PC-3 (cell line): Measurements from ENCODE around the gene ATP13A5.

Experiments used
- EZH2 ChIP-seq: fragments of 300-600 bp; sonication (generic); IDR thresholded peaks from one replicate; pipeline ENCODE4 v1.6.1; 2017; ENCODE audit warnings: antibody characterized with exemption, mild to moderate bottlenecking, low read length; ENCODE audit not compliant: unreplicated experiment
- TF ChIP-seq, protein P1 (sequence below): fragments of 300-600 bp; sonication (generic); conservative IDR thresholded peaks from 2 replicates; pipeline ENCODE4 v1.5.1; 2017; ENCODE audit warnings: antibody characterized with exemption, low read depth, mild to moderate bottlenecking, low read length

DNA sequence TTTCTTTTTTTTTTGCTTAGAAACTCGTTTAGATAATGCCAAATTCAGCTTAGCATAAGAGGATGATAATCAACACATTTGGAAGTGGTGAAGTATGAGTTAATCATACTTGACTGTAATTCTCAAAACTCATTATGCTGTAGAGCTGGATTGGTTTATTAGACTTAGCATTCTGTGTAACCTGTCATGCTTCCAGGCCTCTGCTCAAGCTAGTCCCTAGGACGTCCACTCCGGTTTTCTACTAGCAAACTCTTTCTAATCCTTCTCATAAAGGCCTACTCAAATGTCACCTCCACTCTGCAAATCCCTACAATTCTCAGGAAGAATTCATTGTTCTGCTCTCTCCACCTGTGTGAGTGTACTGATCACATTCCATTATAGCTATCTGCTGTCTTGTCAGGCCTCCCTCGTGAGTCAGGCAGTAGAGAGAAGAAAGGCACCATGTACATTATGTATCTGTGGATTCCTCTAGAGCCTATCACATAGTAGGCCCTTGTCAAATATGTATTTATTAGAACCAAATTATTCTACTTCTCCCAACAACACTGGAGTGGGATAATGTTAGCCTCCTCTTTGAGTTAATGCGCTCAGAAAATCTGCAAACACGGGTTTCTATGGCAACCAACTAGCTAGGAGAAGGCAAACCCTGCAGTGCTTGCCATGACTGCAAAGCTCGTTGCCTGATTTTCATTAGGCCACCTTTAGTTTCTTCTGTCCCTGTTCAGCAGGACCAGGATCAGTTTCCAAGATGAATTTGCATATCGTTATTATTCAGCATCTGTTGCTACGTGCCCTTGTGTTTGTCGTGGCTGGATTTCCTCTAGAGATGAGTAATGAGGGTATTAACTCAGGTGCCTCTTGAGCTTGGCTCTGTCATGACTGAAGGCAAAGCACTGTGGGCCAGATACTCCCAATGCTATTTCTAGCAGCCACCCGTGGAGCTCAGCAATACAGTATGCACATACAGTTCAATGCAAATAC, 30.7 kb downstream of the ATP13A5 start:
- TF ChIP-seq, protein P1, sequence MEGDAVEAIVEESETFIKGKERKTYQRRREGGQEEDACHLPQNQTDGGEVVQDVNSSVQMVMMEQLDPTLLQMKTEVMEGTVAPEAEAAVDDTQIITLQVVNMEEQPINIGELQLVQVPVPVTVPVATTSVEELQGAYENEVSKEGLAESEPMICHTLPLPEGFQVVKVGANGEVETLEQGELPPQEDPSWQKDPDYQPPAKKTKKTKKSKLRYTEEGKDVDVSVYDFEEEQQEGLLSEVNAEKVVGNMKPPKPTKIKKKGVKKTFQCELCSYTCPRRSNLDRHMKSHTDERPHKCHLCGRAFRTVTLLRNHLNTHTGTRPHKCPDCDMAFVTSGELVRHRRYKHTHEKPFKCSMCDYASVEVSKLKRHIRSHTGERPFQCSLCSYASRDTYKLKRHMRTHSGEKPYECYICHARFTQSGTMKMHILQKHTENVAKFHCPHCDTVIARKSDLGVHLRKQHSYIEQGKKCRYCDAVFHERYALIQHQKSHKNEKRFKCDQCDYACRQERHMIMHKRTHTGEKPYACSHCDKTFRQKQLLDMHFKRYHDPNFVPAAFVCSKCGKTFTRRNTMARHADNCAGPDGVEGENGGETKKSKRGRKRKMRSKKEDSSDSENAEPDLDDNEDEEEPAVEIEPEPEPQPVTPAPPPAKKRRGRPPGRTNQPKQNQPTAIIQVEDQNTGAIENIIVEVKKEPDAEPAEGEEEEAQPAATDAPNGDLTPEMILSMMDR: no peak
- TF ChIP-seq EZH2: no peak
